Ovary (tissue), 10 donors: ENCODE data around the gene RMND1. TPM values are rescaled to one million over a fixed set of nuclear protein-coding genes. Genes with fewer than 3 reads are reported as not detected.
A peak's percentile ranks its signal among the peaks of the same experiment; 100 is the strongest.

Source experiments
- DNase-seq, 5 donors: peaks; one replicate each; pipeline ENCODE4 v3.0.0-alpha.2; 2019 to 2020
- H3K27ac ChIP-seq, 2 donors: fragments of 200-600 bp; one replicate each; pipeline versions ENCODE4 v1.5.1 to v1.8.0; 2019 to 2022
- H3K27me3 ChIP-seq: fragments of 200-600 bp; one replicate; pipeline ENCODE4 v1.8.0; 2022
- H3K36me3 ChIP-seq: fragments of 200-600 bp; sonication (generic); one replicate; pipeline ENCODE4 v1.5.1; 2019
- H3K4me1 ChIP-seq: one replicate; pipeline ENCODE4 v1.8.1; 2013; ENCODE audit warnings: mild to moderate bottlenecking, moderate library complexity; ENCODE audit not compliant: insufficient read depth
- H3K4me3 ChIP-seq: fragments of 200-600 bp; sonication (generic); one replicate; pipeline ENCODE4 v1.5.1; 2017
- H3K9me3 ChIP-seq, 2 donors: fragments of 200-600 bp in 1 of 2; sonication (generic) in 1 of 2; one replicate each; pipeline versions ENCODE4 v1.5.1 to v1.8.1; 2013 to 2019; ENCODE audit warnings: mild to moderate bottlenecking in 1 of 2, moderate library complexity in 1 of 2
- EP300 ChIP-seq: sonication (generic); formaldehyde crosslinking; IDR thresholded peaks from one replicate; pipeline ENCODE4 v1.6.1; 2017; ENCODE audit warnings: antibody characterized with exemption
- POLR2A ChIP-seq: fragments of 450-650 bp; IDR thresholded peaks from one replicate; pipeline ENCODE4 v1.6.1; 2017; ENCODE audit warnings: antibody characterized with exemption, mild to moderate bottlenecking, moderate library complexity
- WGBS, 3 donors: extraction: QIAGEN DNeasy Blood & Tissue Kit in 1 of 3; methylation state at CpG; one replicate each; pipeline versions ENCODE4 v1.1.5 to v1.1.7; 2013 to 2017; 5-methylcytosine and 5-hydroxymethylcytosine counted together
- intact Hi-C, 4 donors: fragments of 100-400 bp; cut with DNase I; formaldehyde crosslinking; loops; one replicate each; pipeline versions ENCODE4 v1.11.0 to v1.15.1; 2022 to 2023
- long read RNA-seq, 3 donors: library from polyadenylated mRNA in 2 of 3; unstranded in 2 of 3; transcript quantifications; one replicate each; pipeline ENCODE4 v2.0.0 and lab custom pipeline, GENCODE V29; 2021 to 2026
- polyA plus RNA-seq, 2 donors: library from polyadenylated mRNA; stranded (reverse); fragments of 200-250 nt in 1 of 2; fragments of 350-450 nt in 1 of 2; fragmentation: Illumina TruSeq in 1 of 2; extraction: RNeasy Lipid Tissue Mini Kit (QIAGEN cat#74804) in 1 of 2; gene quantifications; one replicate each; pipeline ENCODE4 v1.2.3, GENCODE V29; 2013 to 2014
- total RNA-seq, 7 donors: library from RNA; depleted of rRNA in 2 of 7; stranded (reverse); fragments of >200 nt in 2 of 7; fragmentation: NEBNext Ultra II Directional in 3 of 7; extraction: Animal tissue kit (Norgen Biotek cat#: 25700) in 3 of 7; gene quantifications; one replicate each; pipeline versions ENCODE4 v1.1.0 to v1.2.4, GENCODE V29; 2016 to 2023
- TF ChIP-seq, protein P1 (sequence below), 3 donors: fragments of 450-650 bp in 2 of 3; fragments of 200-600 bp in 1 of 3; IDR thresholded peaks; one replicate each; pipeline versions ENCODE4 v1.5.1 to v1.8.0; 2016 to 2022; ENCODE audit warnings: antibody characterized with exemption in 3 of 3, mild to moderate bottlenecking in 1 of 3
- donor health status: DM: no; HTN: no; CAD: no; lungs with moderate emphysema.
- donor health status: DM: no; HTN: no; CAD: no.
- donor health status: Bipolar disorder and iron deficiency.
- donor health status: DM: yes; HTN: yes; CAD: no.
- donor health status: DM: no; HTN: no; CAD: no.
- donor health status: DM: yes; HTN: yes; CAD: no.

Gene RMND1
- total RNA-seq = 10 to 100 TPM; 17.1 to 23.7 (median 20.5) TPM
- 10 to 100 TPM; 19.9 to 20.4 TPM for polyA plus RNA-seq
- long read RNA-seq, donor 1, transcript RMND1-203 (12 exons, 2,003 nt) = major isoform, 37 of 47 reads
- long read RNA-seq, donor 1, partial matches to known transcripts = 4 of 47 reads
- long read RNA-seq, donor 1, other reads (novel, unspliced or antisense) = 4 of 47 reads
- long read RNA-seq, donor 2, transcript RMND1-203 (12 exons, 2,003 nt) = major isoform, 18 of 205 reads
- long read RNA-seq, donor 2, transcript RMND1-207 (2 exons, 915 nt) = minor isoform, 6 of 205 reads
- long read RNA-seq, donor 2, partial matches to known transcripts = 140 of 205 reads
- long read RNA-seq, donor 2, other reads (novel, unspliced or antisense) = 37 of 205 reads
- long read RNA-seq, donor 3, transcript RMND1-203 (12 exons, 2,003 nt) = major isoform, 13 of 25 reads
- long read RNA-seq, donor 3, partial matches to known transcripts = 0 of 25 reads
- long read RNA-seq, donor 3, other reads (novel, unspliced or antisense) = 7 of 25 reads

DNA sequence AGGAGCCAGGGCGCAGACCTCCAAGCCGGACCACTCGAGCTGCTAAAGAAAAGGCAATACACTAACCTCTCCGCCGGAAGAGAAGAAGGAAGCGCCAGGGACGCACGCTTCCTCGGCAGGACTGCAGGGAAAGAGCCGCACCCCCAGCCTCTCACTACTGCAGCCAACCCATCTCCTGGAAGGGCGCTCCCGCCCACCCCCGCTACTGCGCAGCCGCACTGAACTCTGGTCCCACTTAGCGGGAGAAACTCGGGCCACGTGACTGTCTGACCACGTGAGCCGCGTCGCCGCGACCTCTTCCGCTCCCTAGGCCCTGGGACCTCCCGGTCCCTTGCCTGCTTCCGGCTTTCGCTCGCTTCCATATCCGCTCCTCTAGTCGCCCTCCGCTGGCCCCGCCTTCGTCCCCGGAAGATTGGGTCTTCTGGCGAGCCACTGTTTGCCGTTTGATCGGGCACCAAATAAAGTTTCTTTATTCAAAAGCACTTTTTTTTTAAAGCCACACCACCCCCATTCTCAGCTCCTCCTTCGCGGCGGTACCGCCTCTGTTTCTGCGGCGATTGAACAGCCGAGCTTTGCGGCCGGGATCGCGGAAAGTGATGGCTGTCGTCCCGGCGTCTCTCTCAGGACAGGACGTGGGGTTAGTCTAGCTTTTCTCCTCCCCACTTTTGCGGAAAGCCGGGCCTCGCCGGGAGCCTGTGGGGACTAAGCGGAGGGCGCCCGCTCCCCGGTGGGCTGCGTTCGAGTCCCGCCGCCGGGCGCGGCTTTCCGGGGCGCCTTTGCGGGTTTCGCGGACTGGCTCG lies at the start of gene RMND1:
Gene RMND1, minus strand, starts transcription at position 177 of the 800 bp plus-strand sequence. CDS start 6,315 bp downstream, outside the sequence.
- peaks cover 2% of the 10 kb centered on the region for H3K4me1 ChIP-seq
- peak; percentile 99 to 100 (median 100) for DNase-seq
- H3K36me3 ChIP-seq = no peaks in the 10 kb centered on the region
- H3K27ac ChIP-seq = peak within 1 kb of the TSS; percentile 68 to 83
- H3K27me3 ChIP-seq = no peaks in the 10 kb centered on the region
- no peaks in the 10 kb centered on the region for H3K9me3 ChIP-seq
- H3K4me3 ChIP-seq = peak within 1 kb of the TSS; percentile 87
- peak; percentile 72 for TF ChIP-seq EP300
- peak; percentile 59 for TF ChIP-seq POLR2A
- TF ChIP-seq, protein P1, sequence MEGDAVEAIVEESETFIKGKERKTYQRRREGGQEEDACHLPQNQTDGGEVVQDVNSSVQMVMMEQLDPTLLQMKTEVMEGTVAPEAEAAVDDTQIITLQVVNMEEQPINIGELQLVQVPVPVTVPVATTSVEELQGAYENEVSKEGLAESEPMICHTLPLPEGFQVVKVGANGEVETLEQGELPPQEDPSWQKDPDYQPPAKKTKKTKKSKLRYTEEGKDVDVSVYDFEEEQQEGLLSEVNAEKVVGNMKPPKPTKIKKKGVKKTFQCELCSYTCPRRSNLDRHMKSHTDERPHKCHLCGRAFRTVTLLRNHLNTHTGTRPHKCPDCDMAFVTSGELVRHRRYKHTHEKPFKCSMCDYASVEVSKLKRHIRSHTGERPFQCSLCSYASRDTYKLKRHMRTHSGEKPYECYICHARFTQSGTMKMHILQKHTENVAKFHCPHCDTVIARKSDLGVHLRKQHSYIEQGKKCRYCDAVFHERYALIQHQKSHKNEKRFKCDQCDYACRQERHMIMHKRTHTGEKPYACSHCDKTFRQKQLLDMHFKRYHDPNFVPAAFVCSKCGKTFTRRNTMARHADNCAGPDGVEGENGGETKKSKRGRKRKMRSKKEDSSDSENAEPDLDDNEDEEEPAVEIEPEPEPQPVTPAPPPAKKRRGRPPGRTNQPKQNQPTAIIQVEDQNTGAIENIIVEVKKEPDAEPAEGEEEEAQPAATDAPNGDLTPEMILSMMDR (IDR thresholded peaks at IDR 0.05) = no peak
- WGBS, 3 donors = 0 to 1% (median 0%) methylated on average over 53 to 74 of the region's 74 CpGs
- intact Hi-C loops = no loop called here

GRCh38 chr6:151499551-151499950 lies 47.6 kb upstream of the RMND1 start:
- 73 to 79% (median 78%) methylated on average over 5 of the region's 5 CpGs for WGBS, 3 donors
- intact Hi-C loops = no loop called here
- Histone ChIP-seq H3K9me3 (no peaks in the 10 kb centered on the region), H3K4me1 (peaks cover 3% of the 10 kb centered on the region), H3K36me3 (no peaks in the 10 kb centered on the region), H3K4me3 (no peak overlapping the region), H3K27me3 (no peaks in the 10 kb centered on the region), H3K27ac (no peak overlapping the region)
- TF ChIP-seq EP300 = no peak
- TF ChIP-seq, protein P1 (IDR thresholded peaks at IDR 0.05) = no peak
- TF ChIP-seq POLR2A = no peak
- DNase-seq = no peak

- Histone ChIP-seq H3K27me3 (no peaks in the 10 kb centered on the region), H3K4me3 (no peak overlapping the region), H3K4me1 (peaks cover 3% of the 10 kb centered on the region), H3K9me3 (no peaks in the 10 kb centered on the region), H3K36me3 (no peaks in the 10 kb centered on the region), H3K27ac (no peak overlapping the region)
- WGBS, 3 donors = 73 to 81% (median 73%) methylated on average over 1 of the region's 1 CpG
- no peak for DNase-seq
- intact Hi-C loops = no loop called here
- TF ChIP-seq EP300 (no peak), POLR2A (no peak)
These were observed 46.4 kb upstream of the RMND1 start for GRCh38 chr6:151498327-151498726.

DNA sequence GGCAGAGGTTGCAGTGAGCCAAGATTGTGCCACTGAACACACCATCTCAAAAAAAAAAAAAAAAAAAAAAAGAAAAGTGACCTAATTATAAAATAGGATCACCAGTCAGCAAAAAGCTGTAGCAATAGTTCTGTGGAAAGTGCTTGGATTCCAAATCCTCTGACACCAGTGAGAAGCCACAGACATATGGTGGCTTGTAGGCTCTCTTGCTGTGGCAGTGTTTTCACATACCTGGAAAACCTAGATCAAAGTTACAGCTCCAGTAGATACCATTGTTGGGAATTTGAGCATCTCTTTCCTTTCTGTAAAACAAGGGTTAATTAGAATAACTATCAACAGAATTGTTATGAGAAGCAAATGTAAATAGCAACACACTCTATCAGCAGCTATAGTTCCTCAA lies 46.0 kb upstream of the RMND1 start:
- H3K36me3 ChIP-seq = no peaks in the 10 kb centered on the region

GRCh38 chr6:151495380-151495779 lies 43.5 kb upstream of the RMND1 start:
- Histone ChIP-seq H3K4me1 (peaks cover 7% of the 10 kb centered on the region), H3K4me3 (no peak overlapping the region), H3K9me3 (no peaks in the 10 kb centered on the region), H3K27me3 (no peaks in the 10 kb centered on the region), H3K36me3 (no peaks in the 10 kb centered on the region), H3K27ac (no peak overlapping the region)
- TF ChIP-seq, protein P1 (IDR thresholded peaks at IDR 0.05) = no peak
- TF ChIP-seq EP300 = no peak
- TF ChIP-seq POLR2A = no peak
- no peak for DNase-seq
- 31 to 58% (median 55%) methylated on average over 9 of the region's 9 CpGs for WGBS, 3 donors
- intact Hi-C loops = no loop called here

More for the DNA sequence above, 46.0 kb upstream of the RMND1 start:
- no peak for DNase-seq
- no peaks in the 10 kb centered on the region for H3K9me3 ChIP-seq
- H3K27me3 ChIP-seq = no peaks in the 10 kb centered on the region
- no peak overlapping the region for H3K27ac ChIP-seq
- intact Hi-C loops = no loop called here
- no peak overlapping the region for H3K4me3 ChIP-seq
- H3K4me1 ChIP-seq = peaks cover 3% of the 10 kb centered on the region
- no peak for TF ChIP-seq POLR2A
